ENCODE data around the gene PRRC2C. TPM values are rescaled to one million over a fixed set of nuclear protein-coding genes. Genes with fewer than 3 reads are reported as not detected.

Gene PRRC2C
- 36.7 and 42.4 TPM in 2 replicates for total RNA-seq

GRCh38 chr1:171485375-171486047 lies at the start of gene PRRC2C:
TSS of gene PRRC2C (plus strand) at chr1:171485530. CDS start at chr1:171512089, 26,559 bp downstream.

GRCh38 chr1:171622152-171622462 lies 136.8 kb downstream of the PRRC2C start, which contains the start of gene MYOCOS:
TSS of gene MYOCOS (plus strand) at chr1:171622243. CDS start at chr1:171623884, 1,641 bp downstream.

Other genes starting within 250 kb of the PRRC2C start
- gene FMO1, start 237.0 kb upstream of the PRRC2C start, total RNA-seq: 0.64 TPM in 1 of 2 replicates, not detected in the other
- gene FMO4, start 171.3 kb upstream of the PRRC2C start, total RNA-seq: 0.85 and 0.96 TPM in 2 replicates
- not detected in 2 replicates for gene MYOCOS, start 136.7 kb downstream of the PRRC2C start, total RNA-seq
- gene MYOC, start 167.2 kb downstream of the PRRC2C start, total RNA-seq: not detected in 2 replicates

Data from tracheal epithelial cell (primary cell).